Right cardiac atrium (tissue), 5 donors: Measurements from ENCODE around the gene GTF3C4. TPM values are rescaled to one million over a fixed set of nuclear protein-coding genes. Genes with fewer than 3 reads are reported as not detected.
A peak's percentile ranks its signal among the peaks of the same experiment; 100 is the strongest.

ENCODE experiments used
- ATAC-seq, 2 donors: fragments of 200-7000 bp; cut with Tn5 transposase; one replicate each; pipeline versions ENCODE4 v1.8.0 to v1.9.1; 2020; ENCODE audit warnings: moderate library complexity in 2 of 2, mild to moderate bottlenecking in 1 of 2
- DNase-seq, 3 donors: peaks; one replicate each; pipeline ENCODE4 v3.0.0-alpha.2; 2020
- H3K27ac ChIP-seq: one replicate; pipeline ENCODE4 v1.5.1; 2013; ENCODE audit warnings: mild to moderate bottlenecking, low read length, control low read depth, moderate library complexity
- H3K27me3 ChIP-seq: one replicate; pipeline ENCODE4 v1.6.1; 2013; ENCODE audit not compliant: control insufficient read depth, insufficient read depth
- H3K4me1 ChIP-seq: one replicate; pipeline ENCODE4 v1.6.1; 2013; ENCODE audit warnings: low read length; ENCODE audit not compliant: control insufficient read depth, insufficient read depth
- H3K4me3 ChIP-seq: one replicate; pipeline ENCODE4 v1.5.1; 2013; ENCODE audit warnings: low read length, control low read depth
- H3K9me3 ChIP-seq: one replicate; pipeline ENCODE4 v1.6.1; 2013; ENCODE audit warnings: low read length; ENCODE audit not compliant: control insufficient read depth
- WGBS: extraction: QIAGEN DNeasy Blood & Tissue Kit; methylation state at CpG from one replicate; pipeline ENCODE4 v1.1.7; 2013; 5-methylcytosine and 5-hydroxymethylcytosine counted together
- intact Hi-C, 4 donors: fragments of 100-400 bp; cut with DNase I; formaldehyde crosslinking; loops; one replicate each; pipeline versions ENCODE4 v1.11.0 to v1.14.0; 2022 to 2023
- long read RNA-seq, 4 donors: library from polyadenylated mRNA; unstranded; transcript quantifications; one replicate each; pipeline ENCODE4 v2.0.0, GENCODE V29; 2020 to 2021
- polyA plus RNA-seq: library from polyadenylated mRNA; stranded (reverse); fragments of 200-250 nt; gene quantifications from one replicate; pipeline ENCODE4 v1.2.3, GENCODE V29; 2013
- total RNA-seq, 4 donors: library from RNA; stranded (reverse); fragmentation: NEBNext Ultra II Directional; extraction: Animal tissue kit (Norgen Biotek cat#: 25700); gene quantifications; one replicate each; pipeline ENCODE4 v1.2.1, GENCODE V29; 2021
- donor health status: healthy with polysubstance abuse.
- donor health status: DM: no; HTN: yes; CAD: no.
- donor health status: DM: no; HTN: no; CAD: no.
- donor health status: DM: no; HTN: yes; CAD: no; lungs with severe emphysema.
- donor health status: DM: yes; HTN: yes; CAD: no.

Gene GTF3C4, protein sequence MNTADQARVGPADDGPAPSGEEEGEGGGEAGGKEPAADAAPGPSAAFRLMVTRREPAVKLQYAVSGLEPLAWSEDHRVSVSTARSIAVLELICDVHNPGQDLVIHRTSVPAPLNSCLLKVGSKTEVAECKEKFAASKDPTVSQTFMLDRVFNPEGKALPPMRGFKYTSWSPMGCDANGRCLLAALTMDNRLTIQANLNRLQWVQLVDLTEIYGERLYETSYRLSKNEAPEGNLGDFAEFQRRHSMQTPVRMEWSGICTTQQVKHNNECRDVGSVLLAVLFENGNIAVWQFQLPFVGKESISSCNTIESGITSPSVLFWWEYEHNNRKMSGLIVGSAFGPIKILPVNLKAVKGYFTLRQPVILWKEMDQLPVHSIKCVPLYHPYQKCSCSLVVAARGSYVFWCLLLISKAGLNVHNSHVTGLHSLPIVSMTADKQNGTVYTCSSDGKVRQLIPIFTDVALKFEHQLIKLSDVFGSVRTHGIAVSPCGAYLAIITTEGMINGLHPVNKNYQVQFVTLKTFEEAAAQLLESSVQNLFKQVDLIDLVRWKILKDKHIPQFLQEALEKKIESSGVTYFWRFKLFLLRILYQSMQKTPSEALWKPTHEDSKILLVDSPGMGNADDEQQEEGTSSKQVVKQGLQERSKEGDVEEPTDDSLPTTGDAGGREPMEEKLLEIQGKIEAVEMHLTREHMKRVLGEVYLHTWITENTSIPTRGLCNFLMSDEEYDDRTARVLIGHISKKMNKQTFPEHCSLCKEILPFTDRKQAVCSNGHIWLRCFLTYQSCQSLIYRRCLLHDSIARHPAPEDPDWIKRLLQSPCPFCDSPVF
- total RNA-seq (1 to 10 TPM; 9.2 to 9.7 (median 9.6) TPM), polyA plus RNA-seq (2.6 TPM)
- long read RNA-seq, donor 1, full-length matches to known transcripts: 21 of 31 reads
- long read RNA-seq, donor 1, partial matches to known transcripts: 6 of 31 reads
- long read RNA-seq, donor 1, other reads (novel, unspliced or antisense): 4 of 31 reads
- long read RNA-seq, donor 2, full-length matches to known transcripts: 7 of 8 reads
- long read RNA-seq, donor 2, partial matches to known transcripts: 0 of 8 reads
- long read RNA-seq, donor 2, other reads (novel, unspliced or antisense): 1 of 8 reads
- long read RNA-seq, donor 3, full-length matches to known transcripts: 3 of 11 reads
- long read RNA-seq, donor 3, partial matches to known transcripts: 2 of 11 reads
- long read RNA-seq, donor 3, other reads (novel, unspliced or antisense): 6 of 11 reads
- long read RNA-seq, donor 4, full-length matches to known transcripts: 5 of 9 reads
- long read RNA-seq, donor 4, partial matches to known transcripts: 1 of 9 reads
- long read RNA-seq, donor 4, other reads (novel, unspliced or antisense): 3 of 9 reads

DNA sequence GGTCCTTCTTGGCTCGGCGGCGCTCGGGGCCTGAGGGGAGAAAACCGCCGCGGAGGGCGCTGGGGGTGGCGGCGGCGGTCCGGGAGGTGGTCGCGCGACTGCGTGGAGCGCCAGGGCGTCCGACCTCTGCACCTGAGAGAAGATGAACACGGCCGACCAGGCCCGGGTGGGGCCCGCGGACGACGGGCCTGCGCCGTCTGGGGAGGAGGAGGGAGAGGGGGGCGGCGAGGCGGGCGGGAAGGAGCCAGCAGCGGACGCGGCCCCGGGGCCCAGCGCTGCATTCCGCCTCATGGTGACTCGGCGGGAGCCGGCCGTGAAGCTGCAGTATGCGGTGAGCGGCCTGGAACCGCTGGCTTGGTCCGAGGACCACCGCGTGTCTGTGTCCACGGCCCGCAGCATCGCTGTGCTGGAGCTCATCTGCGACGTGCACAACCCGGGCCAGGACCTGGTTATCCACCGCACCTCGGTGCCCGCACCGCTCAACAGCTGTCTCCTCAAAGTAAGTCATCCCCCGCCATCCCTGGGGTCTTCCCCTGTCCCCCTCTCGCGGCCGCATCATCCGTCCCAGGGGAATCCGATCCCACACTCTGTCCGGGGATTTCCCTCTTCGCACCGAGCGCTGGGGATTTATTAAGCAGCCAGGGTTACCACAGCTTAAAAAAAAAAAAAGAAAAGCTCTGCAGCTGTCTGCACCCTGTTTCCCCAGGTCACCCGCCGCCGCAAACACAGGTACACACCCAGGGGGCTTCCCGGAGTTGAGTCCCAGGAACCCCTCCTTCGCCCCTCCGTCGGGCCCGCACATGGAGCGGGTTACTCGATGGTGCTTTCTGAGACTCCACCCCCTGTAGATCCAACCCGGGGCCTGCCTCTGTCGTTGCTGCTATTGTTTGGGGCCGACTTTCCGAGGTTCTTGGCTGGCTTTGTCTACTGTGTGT, at the start of gene GTF3C4:
GTF3C4 (plus strand) TSS at position 8 of the 935 bp plus-strand sequence; CDS start at position 143, 135 bp downstream.
- Histone ChIP-seq H3K27me3 (no peaks in the 10 kb centered on the region), H3K9me3 (no peaks in the 10 kb centered on the region), H3K4me1 (no peaks in the 10 kb centered on the region), H3K4me3 (peak within 1 kb of the TSS; percentile 78), H3K27ac (peak within 1 kb of the TSS; percentile 90)
- peak; percentile 33 to 62 (median 52) for DNase-seq
- peak; percentile 90 to 91 for ATAC-seq
- intact Hi-C loops: loop anchor here in 1 of 4 donors (10.0 kb wide), 1 partner anchor 124 kb away; no protein-coding TSS in a partner anchor
- under 1% methylated on average over 82 of the region's 82 CpGs for WGBS

DNA sequence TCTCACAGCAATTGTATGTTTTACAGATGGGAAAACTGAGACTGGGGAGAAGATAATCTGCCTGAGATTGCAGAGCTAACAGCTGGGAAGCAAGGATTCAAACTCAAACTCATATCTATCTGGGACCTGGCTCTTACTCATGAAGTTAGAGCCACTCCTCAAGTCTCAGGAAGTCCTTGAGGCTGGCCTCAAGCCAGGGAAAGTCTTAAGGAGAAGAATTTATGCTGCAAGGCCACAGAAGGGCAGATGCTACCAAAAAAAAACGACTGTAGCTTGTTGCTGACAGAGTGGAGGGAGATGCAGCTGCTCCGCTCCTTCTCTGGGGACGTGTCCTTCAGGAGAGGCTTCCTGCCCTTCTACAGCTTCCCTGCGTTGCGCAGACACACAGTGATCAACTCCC, 48.1 kb upstream of the GTF3C4 start:
- H3K27me3 ChIP-seq: no peaks in the 10 kb centered on the region
- H3K27ac ChIP-seq: no peak overlapping the region
- ATAC-seq (no peak), DNase-seq (no peak)
- H3K9me3 ChIP-seq: no peaks in the 10 kb centered on the region
- intact Hi-C loops: no loop called here
- 67% methylated on average over 5 of the region's 5 CpGs for WGBS
- no peaks in the 10 kb centered on the region for H3K4me1 ChIP-seq
- H3K4me3 ChIP-seq: no peak overlapping the region

DNA sequence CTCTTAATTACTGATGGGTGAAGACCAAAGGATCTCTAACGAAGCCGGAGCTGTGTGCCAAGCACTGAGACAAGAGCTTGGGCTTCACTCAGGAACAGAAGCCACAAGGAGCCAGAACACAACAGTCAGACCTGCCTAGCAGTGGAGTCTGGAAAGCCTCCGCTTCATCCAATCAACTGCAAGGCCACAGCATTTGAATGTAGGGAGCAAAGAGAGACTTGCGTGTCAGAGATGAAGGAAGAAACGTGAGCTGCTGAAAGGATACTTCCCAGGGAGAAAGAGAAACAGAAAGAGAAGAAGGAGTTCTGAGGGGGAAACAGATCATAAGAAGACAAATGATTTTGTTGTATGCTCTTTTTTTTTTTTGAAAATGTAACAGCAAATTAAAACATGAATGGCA, 44.0 kb upstream of the GTF3C4 start:
- Histone ChIP-seq H3K9me3 (no peaks in the 10 kb centered on the region), H3K27me3 (no peaks in the 10 kb centered on the region), H3K4me3 (no peak overlapping the region), H3K4me1 (no peaks in the 10 kb centered on the region), H3K27ac (no peak overlapping the region)
- intact Hi-C loops: no loop called here
- 90% methylated on average over 5 of the region's 5 CpGs for WGBS
- DNase-seq (no peak), ATAC-seq (no peak)

DNA sequence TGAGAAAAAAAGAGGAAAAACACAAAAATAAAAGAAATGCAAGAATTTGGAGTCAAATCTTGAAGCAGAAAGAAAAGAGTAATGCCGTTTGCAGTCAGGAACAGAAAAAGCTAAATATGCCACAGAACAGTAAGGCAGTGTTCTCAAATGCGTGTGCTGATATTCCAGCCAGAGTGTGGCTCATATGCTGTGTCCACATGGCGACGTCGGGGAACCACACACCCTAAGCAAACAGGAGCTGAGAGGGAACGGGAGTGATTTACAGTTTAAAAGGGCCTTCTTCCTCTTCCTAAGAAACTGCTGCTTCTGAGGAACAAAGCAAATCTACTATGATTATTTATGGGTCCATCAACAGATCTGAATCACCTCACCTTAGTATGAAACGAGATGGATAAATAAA, 43.2 kb upstream of the GTF3C4 start:
- DNase-seq (no peak), ATAC-seq (no peak)
- H3K27me3 ChIP-seq: no peaks in the 10 kb centered on the region
- intact Hi-C loops: no loop called here
- H3K9me3 ChIP-seq: no peaks in the 10 kb centered on the region
- WGBS: 82% methylated on average over 7 of the region's 7 CpGs
- H3K4me1 ChIP-seq: no peaks in the 10 kb centered on the region
- no peak overlapping the region for H3K27ac ChIP-seq
- H3K4me3 ChIP-seq: no peak overlapping the region

DNA sequence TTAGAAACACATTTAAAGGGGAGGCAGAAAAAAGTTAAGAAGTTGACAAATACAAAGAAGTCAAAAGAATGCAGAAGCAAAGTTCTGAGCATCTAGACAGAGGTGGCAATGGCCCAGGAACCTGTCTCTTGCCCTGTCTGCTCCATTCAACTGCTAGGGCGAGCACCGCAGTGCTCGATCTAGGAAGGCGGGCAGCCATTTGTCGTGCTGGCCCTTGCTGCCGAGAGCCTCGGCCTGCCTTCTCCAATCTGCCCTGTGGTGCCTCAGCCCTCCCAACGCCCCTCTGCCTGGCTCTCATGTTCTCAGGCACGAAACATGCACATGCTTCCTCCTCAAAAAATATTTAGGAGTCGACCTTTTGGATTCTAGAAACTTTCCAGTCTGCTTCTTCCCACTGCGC, 42.7 kb upstream of the GTF3C4 start:
- no peak overlapping the region for H3K4me3 ChIP-seq
- DNase-seq: no peak
- no peaks in the 10 kb centered on the region for H3K4me1 ChIP-seq
- no peak for ATAC-seq
- intact Hi-C loops: no loop called here
- WGBS: 92% methylated on average over 11 of the region's 11 CpGs
- H3K27me3 ChIP-seq: no peaks in the 10 kb centered on the region
- no peaks in the 10 kb centered on the region for H3K9me3 ChIP-seq
- H3K27ac ChIP-seq: no peak overlapping the region

DNA sequence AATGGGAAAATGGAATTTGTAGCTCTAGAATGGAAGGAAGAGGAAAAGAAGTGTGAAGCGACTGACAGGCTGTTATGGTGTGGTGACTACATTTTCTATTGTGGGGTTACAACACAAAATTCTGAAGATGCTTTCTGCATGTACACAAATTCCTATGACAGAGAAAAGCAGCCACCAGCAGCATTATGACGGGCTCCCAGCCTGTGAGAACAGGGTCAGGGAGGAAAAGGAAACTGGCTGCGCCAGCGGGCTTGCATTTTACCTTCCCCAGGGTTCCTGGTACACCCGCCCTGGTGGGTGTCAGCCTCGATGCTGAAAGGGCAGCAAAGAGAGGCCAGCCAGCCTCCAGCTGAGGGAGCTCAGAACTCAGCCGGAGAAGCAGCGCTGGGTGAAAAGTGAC, 41.5 kb upstream of the GTF3C4 start:
- ATAC-seq (no peak), DNase-seq (no peak)
- Histone ChIP-seq H3K27ac (no peak overlapping the region), H3K4me3 (no peak overlapping the region), H3K4me1 (no peaks in the 10 kb centered on the region), H3K27me3 (no peaks in the 10 kb centered on the region), H3K9me3 (no peaks in the 10 kb centered on the region)
- WGBS: 92% methylated on average over 8 of the region's 8 CpGs
- intact Hi-C loops: no loop called here

DNA sequence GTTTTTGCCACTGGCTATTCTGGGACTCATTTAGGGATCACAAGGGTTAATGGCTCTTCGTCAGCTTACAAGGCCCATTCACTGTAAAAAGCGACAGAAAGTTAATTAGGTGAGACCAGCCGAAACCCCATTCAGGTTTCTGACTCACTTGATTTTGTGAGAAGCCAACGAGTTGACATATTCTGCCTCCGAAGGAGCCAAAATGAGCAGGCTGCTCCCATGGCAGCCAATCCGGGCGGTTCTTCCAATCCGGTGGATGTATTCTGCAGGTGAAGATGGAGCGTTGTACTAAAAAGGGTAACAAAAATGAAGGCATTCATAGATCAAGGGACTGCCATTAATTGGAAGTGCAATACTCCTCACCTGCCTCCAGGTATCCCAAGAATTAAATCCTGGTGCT, 40.1 kb upstream of the GTF3C4 start:
- no peak for DNase-seq
- ATAC-seq: no peak
- Histone ChIP-seq H3K27me3 (no peaks in the 10 kb centered on the region), H3K9me3 (no peaks in the 10 kb centered on the region), H3K4me1 (no peaks in the 10 kb centered on the region), H3K4me3 (no peak overlapping the region), H3K27ac (no peak overlapping the region)
- intact Hi-C loops: no loop called here
- WGBS: 90% methylated on average over 9 of the region's 9 CpGs

DNA sequence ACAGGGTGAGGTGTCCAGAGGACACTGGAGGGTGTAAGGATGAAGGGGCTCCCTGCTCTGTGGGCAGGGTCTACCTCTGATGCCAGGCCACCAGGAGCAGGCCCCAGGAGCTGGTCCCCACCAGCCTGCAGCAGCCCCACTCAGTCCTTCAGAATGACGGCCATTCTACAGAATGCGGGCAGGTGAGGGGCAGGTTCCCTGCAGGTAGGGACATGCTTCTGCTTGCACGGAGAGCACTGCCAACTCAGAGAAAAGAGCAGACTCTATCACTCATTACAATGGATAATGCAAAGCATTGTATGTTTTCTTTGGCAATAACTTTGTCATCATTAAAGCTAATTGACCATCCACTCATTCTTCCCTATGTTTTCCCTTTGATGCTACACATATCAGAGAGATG, 39.5 kb upstream of the GTF3C4 start:
- Histone ChIP-seq H3K4me1 (no peaks in the 10 kb centered on the region), H3K27me3 (no peaks in the 10 kb centered on the region), H3K27ac (no peak overlapping the region), H3K9me3 (no peaks in the 10 kb centered on the region), H3K4me3 (no peak overlapping the region)
- 94% methylated on average over 3 of the region's 3 CpGs for WGBS
- ATAC-seq (no peak), DNase-seq (no peak)
- intact Hi-C loops: no loop called here

DNA sequence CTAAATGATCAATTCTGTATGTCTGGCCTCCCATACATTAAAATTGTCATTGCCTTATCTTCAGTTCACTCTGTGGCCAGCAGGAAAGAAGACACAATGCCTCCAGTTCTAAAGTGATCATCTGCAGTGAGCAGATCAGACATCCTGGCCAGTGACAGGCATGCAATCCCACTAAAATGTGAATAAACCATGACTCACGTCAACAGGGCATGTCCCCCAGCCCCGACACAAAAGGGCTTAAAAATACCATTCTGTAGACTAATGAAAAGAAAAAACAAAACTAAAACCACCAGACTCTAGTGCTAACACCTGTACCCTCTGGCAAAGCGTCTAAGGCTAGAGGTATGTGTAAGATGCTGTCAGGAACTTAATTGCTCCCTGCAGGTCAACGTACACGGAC, 39.0 kb upstream of the GTF3C4 start:
- DNase-seq: no peak
- no peak for ATAC-seq
- WGBS: 94% methylated on average over 5 of the region's 5 CpGs
- Histone ChIP-seq H3K27me3 (no peaks in the 10 kb centered on the region), H3K4me3 (no peak overlapping the region), H3K4me1 (no peaks in the 10 kb centered on the region), H3K9me3 (no peaks in the 10 kb centered on the region), H3K27ac (no peak overlapping the region)
- intact Hi-C loops: no loop called here

DNA sequence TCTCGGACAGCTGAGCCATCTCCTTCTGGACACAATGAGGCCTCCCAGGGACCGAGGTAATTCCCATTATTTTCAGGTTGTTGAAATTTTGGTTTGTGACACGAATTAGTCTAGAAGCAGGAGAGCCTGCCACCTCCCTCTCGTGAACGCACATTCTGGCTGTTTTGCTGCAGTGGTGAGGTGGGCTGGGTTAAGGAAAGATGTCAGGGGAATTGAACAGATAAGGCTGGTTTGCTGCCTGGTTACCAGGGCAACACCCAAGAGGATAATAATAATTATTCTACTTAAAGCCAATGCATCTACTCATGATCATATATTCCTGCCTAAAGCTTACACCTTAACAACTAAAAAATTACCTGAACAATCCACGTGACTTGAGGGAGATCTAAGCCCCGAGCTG, 38.6 kb upstream of the GTF3C4 start:
- DNase-seq: no peak
- Histone ChIP-seq H3K4me1 (no peaks in the 10 kb centered on the region), H3K27me3 (no peaks in the 10 kb centered on the region), H3K4me3 (no peak overlapping the region), H3K27ac (no peak overlapping the region), H3K9me3 (no peaks in the 10 kb centered on the region)
- WGBS: 82% methylated on average over 7 of the region's 7 CpGs
- ATAC-seq: no peak
- intact Hi-C loops: no loop called here
